Loucy (cell line): ENCODE measurements around the gene PKP3.

Source experiments
- EZH2phosphoT487 ChIP-seq: fragments of 200-600 bp; IDR thresholded peaks from 2 replicates; pipeline ENCODE4 v1.6.1; 2018; ENCODE audit warnings: antibody characterized with exemption, mild to moderate bottlenecking, moderate library complexity, borderline replicate concordance
- TF ChIP-seq, protein P1 (sequence below): fragments of 200-600 bp; sonication (generic); conservative IDR thresholded peaks from 2 replicates; pipeline ENCODE4 v1.5.1; 2014; ENCODE audit warnings: mild to moderate bottlenecking, antibody characterized with exemption, low read length

DNA sequence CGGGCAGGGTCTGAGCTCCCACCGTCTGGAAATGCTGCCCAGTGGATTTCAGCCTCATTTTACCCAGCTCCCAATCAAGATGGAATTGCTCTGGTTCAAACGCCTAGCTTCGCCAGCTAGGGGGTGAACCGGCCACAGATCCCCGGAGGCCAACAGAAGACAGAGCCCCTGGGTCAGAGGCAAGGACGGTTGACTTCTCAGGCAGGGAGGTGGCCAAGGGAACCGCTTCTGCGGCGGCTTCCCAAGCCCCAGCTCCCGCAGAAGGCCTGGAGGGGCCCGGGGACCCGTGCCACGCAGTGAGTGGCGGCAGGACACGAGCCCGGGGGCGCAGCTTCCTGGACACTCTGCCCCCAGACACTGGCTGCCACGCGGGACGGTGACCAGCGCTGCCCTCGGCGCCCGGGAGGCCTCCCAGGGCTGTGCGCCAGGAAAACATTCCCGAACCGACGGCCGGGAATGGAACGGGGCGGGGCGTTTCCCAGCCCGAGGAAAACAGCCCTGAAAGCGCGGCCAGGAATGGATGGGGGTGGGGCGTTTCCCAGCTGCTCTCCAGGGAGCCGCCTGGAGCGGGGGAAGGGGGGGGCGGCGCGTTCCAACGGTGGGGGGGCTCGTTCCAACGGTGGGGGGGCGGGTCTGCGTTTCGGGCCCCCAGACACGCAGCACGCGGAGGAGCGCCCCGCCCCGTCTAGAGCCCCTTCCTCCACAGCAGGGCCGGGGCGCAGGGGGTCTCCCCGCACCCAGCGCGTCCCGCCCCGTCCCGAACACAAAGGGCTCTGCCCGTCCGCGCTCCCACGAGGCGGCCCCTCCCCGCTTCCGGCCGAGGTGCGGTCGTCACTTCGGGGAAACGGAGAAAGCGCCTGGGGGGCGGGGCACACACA lies 38.2 kb upstream of the PKP3 start:
- TF ChIP-seq, protein P1, sequence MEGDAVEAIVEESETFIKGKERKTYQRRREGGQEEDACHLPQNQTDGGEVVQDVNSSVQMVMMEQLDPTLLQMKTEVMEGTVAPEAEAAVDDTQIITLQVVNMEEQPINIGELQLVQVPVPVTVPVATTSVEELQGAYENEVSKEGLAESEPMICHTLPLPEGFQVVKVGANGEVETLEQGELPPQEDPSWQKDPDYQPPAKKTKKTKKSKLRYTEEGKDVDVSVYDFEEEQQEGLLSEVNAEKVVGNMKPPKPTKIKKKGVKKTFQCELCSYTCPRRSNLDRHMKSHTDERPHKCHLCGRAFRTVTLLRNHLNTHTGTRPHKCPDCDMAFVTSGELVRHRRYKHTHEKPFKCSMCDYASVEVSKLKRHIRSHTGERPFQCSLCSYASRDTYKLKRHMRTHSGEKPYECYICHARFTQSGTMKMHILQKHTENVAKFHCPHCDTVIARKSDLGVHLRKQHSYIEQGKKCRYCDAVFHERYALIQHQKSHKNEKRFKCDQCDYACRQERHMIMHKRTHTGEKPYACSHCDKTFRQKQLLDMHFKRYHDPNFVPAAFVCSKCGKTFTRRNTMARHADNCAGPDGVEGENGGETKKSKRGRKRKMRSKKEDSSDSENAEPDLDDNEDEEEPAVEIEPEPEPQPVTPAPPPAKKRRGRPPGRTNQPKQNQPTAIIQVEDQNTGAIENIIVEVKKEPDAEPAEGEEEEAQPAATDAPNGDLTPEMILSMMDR, result no peak
- no peak for TF ChIP-seq EZH2phosphoT487
